HUES6 (cell line): ENCODE data around the gene KLHL26.

Source experiments
- H3K27ac ChIP-seq: 2 replicates; pipeline ENCODE4 v1.7.0; 2013; ENCODE audit warnings: low read depth, mild to moderate bottlenecking, low read length, inconsistent platforms
- H3K27me3 ChIP-seq: 2 replicates; pipeline ENCODE4 v1.6.1; 2013; ENCODE audit warnings: low read length; ENCODE audit not compliant: control insufficient read depth, insufficient read depth
- H3K36me3 ChIP-seq: 2 replicates; pipeline ENCODE4 v1.6.1; 2013; ENCODE audit warnings: low read length; ENCODE audit not compliant: control insufficient read depth, insufficient read depth
- H3K4me1 ChIP-seq: 2 replicates; pipeline ENCODE4 v1.6.1; 2013; ENCODE audit warnings: low read length; ENCODE audit not compliant: control insufficient read depth, insufficient read depth
- H3K4me3 ChIP-seq: 2 replicates; pipeline ENCODE4 v1.5.1; 2013; ENCODE audit warnings: low read depth, low read length
- H3K9ac ChIP-seq: one replicate; pipeline ENCODE4 v1.6.1; 2013; ENCODE audit warnings: mild to moderate bottlenecking, low read length
- H3K9me3 ChIP-seq: 2 replicates; pipeline ENCODE4 v1.6.1; 2013; ENCODE audit warnings: low read depth, low read length; ENCODE audit not compliant: control insufficient read depth, insufficient read depth

The KLHL26 gene

DNA sequence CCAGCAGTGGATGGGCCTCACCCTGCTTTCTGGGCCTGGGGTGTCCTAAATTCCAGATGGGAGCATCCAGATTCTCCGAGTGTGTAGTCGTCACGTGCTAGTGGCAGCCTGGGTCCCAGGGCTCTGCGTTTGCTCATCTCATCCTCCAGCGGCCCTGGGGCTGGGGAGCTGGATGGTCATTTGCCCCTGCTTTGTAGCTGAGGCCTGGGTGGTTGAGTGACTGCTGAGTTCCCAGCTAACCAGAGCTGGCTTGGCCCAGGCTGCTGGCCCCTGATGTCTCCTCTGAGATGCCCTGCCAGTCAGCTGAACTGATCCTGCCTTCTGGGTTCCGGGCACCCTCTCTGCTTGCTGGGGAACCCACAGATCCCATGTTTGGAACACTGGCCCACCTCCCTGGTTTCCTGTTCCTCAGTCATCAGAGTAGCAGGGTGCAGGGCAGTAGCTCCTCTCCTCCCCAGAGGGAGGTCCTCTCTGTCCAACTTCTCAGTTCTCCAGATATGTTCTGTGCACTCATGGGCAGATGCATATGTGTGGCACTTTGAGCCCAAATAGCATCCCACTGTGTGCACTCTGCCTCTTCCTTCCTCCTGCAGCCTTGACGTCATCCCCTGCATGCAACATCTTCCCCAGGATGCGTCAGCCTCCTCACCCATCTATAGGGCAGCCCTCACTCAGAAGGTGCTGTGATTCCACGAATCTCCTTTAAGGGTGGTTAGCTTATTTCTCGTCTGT is 24.3 kb downstream of the KLHL26 start:
- Histone ChIP-seq H3K4me1 (peaks cover 36% of the 10 kb centered on the region), H3K27me3 (peaks cover 4% of the 10 kb centered on the region; the same call in 1 of the 2 replicates), H3K36me3 (no peaks in the 10 kb centered on the region), H3K27ac (no peak overlapping the region), H3K4me3 (no peak overlapping the region), H3K9ac (no peak overlapping the region), H3K9me3 (no peaks in the 10 kb centered on the region)

DNA sequence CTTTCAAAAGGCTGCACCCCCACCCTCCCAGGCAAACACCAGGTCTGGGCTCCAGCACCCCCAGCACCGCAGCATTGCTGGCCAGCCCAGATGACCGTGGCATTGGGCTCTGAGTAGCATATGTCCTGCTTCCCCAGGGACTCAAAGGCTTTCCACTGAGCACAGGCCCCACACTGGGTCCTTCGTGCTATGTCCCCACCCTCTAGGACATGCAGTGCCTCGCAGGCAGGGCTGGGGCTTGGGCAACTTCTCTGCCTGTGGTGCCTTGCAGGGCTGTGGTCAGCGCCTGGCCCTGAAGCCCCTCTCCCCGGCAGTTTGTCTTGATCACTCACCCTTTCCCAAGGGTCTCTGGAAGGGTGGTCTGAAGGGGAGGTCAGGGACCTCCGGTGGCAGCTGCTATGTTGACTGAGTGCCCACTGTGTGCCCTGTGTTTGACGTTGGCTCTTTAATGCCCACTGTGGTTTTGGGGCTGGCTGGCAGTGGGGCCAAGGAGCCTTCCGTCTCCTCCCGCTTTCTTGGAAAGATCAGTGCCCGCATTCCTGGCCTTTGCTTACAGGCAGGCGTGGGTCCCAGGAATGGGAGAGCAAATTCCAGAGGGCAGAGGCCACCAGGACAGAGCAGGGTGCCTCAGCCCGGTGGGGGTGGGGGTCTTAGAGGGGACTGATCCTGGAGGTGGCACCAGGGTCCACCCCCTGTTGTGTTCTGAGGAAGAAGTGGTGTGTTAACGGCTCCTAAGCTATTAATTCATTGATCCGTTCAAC is 26.3 kb downstream of the KLHL26 start:
- Histone ChIP-seq H3K27me3 (no peaks in the 10 kb centered on the region; the same call in 1 of the 2 replicates), H3K9me3 (no peaks in the 10 kb centered on the region), H3K4me3 (no peak overlapping the region), H3K9ac (no peak overlapping the region), H3K27ac (no peak overlapping the region), H3K36me3 (peaks cover 8% of the 10 kb centered on the region), H3K4me1 (peaks cover 29% of the 10 kb centered on the region)

DNA sequence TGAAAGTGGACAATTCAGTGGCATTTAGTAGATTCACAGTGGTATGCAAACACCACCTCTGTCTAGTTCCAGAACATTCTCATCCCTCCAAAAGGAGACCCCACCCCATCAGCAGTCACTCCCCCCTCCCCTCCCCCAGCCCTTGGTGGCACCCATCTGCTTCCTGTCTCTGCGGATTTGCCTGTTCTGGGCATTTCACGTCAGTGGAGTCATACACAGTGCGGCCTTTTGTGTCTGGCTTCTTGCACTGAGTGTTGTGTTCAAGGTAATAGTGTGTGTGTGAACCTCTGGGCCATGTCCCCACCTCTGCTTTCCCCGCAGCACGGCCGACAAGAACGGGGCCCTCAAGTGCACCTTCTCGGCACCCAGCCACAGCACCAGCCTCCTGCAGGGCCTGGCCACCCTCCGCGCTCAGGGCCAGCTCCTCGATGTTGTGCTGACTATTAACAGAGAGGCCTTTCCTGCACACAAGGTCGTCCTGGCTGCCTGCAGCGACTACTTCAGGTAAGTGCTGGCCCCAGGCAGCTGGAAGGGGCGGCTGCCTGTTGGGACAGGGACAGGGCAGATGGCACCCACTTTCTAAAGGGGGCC is 27.2 kb downstream of the KLHL26 start:
- H3K4me1 ChIP-seq = peaks cover 24% of the 10 kb centered on the region; the same call in 1 of the 2 replicates
- no peak overlapping the region for H3K27ac ChIP-seq
- no peak overlapping the region for H3K9ac ChIP-seq
- no peaks in the 10 kb centered on the region for H3K9me3 ChIP-seq
- H3K27me3 ChIP-seq = no peaks in the 10 kb centered on the region
- H3K4me3 ChIP-seq = no peak overlapping the region
- peaks cover 16% of the 10 kb centered on the region for H3K36me3 ChIP-seq

DNA sequence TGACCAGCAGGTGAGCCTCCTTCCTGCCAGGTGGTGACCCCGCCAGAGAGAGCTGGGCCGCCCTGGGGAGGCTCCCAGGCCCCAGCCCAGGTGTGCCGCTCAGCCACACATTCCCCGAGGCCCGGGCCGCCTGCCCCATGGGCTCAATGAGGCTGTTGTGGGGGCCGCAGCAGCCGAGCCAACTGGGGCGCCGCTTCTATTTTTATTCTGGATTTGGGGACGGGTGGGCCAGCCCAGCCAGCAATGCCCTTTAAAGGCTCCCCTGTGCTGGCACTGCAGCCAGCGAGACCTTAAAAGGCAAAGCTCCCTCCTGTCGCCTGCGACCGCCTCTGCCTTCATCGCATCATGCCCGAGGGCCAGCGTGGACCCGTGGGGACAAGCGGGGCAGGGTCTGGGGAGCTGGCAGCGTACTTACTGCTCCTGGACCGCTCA is 29.0 kb downstream of the KLHL26 start:
- no peak overlapping the region for H3K27ac ChIP-seq
- H3K9ac ChIP-seq = no peak overlapping the region
- H3K36me3 ChIP-seq = peaks cover 21% of the 10 kb centered on the region
- no peaks in the 10 kb centered on the region for H3K9me3 ChIP-seq
- H3K27me3 ChIP-seq = no peaks in the 10 kb centered on the region
- H3K4me1 ChIP-seq = peaks cover 12% of the 10 kb centered on the region; the same call in 1 of the 2 replicates
- no peak overlapping the region for H3K4me3 ChIP-seq

DNA sequence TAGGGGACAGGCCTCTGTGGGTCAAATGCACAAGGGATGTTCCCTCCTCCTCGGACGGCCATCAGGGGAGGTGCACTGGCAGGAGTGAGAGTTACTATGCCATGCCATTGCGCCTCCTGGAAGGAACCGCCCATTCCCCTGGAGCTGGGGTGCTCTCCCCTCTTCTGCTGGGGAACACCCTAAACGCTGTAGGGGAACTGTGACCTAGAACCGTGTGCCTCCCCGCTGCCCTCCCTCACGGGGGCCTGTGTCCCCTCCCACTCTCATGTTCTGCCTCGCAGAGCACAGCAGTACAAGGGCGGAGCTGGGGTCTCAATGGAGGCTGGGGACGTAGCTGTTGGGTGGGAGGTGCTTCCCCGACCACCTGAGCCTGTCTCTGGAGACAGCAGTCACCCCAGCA is 29.5 kb downstream of the KLHL26 start:
- H3K27ac ChIP-seq = no peak overlapping the region
- H3K4me3 ChIP-seq = no peak overlapping the region
- peaks cover 12% of the 10 kb centered on the region; the same call in 1 of the 2 replicates for H3K4me1 ChIP-seq
- H3K36me3 ChIP-seq = peaks cover 21% of the 10 kb centered on the region
- H3K27me3 ChIP-seq = no peaks in the 10 kb centered on the region
- no peak overlapping the region for H3K9ac ChIP-seq
- no peaks in the 10 kb centered on the region for H3K9me3 ChIP-seq

DNA sequence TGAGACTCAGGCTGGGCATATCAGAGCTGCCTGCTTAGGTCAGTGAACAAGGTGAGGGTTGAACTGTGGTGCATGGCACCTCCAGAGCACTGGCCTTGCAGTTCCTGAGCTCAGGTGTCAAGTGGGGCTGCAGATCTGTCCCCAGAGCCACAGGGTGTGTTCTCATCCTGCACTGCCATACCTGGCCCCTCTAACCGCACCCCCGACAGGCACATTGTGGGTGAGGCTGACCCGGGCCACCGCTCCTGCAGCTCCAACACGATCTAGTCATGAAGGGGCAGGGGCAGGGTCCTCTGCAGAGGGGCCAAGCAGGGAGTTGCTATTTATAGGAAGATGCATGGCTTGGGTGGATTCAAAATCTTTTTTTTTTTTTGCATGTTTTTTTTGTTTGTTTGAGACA is 30.0 kb downstream of the KLHL26 start:
- H3K4me1 ChIP-seq = peaks cover 12% of the 10 kb centered on the region; the same call in 1 of the 2 replicates
- no peak overlapping the region for H3K9ac ChIP-seq
- H3K27ac ChIP-seq = no peak overlapping the region
- H3K4me3 ChIP-seq = no peak overlapping the region
- H3K9me3 ChIP-seq = no peaks in the 10 kb centered on the region
- no peaks in the 10 kb centered on the region for H3K27me3 ChIP-seq
- peaks cover 21% of the 10 kb centered on the region for H3K36me3 ChIP-seq

DNA sequence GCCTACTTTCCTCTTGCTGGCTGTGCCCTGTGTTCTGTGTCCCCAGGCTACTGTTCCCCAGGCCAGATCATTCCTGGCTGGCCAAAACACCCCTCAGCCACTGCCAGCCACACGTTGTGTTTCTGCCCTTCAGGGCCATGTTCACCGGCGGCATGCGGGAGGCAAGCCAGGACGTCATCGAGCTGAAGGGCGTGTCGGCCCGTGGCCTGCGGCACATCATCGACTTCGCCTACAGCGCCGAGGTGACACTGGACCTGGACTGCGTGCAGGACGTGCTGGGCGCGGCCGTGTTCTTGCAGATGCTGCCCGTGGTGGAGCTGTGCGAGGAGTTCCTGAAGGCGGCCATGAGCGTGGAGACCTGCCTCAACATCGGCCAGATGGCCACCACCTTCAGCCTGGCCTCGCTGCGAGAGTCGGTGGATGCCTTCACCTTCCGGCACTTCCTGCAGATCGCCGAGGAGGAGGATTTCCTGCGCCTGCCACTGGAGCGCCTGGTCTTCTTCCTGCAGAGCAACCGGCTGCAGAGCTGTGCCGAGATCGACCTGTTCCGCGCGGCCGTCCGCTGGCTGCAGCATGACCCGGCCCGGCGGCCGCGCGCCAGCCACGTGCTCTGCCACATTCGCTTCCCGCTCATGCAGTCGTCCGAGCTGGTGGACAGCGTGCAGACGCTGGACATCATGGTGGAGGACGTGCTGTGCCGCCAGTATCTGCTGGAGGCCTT is 30.9 kb downstream of the KLHL26 start:
- no peaks in the 10 kb centered on the region for H3K9me3 ChIP-seq
- H3K27ac ChIP-seq = no peak overlapping the region
- H3K4me3 ChIP-seq = no peak overlapping the region
- no peak overlapping the region for H3K9ac ChIP-seq
- H3K27me3 ChIP-seq = no peaks in the 10 kb centered on the region
- H3K36me3 ChIP-seq = peaks cover 21% of the 10 kb centered on the region
- peaks cover 16% of the 10 kb centered on the region; the same call in 1 of the 2 replicates for H3K4me1 ChIP-seq

DNA sequence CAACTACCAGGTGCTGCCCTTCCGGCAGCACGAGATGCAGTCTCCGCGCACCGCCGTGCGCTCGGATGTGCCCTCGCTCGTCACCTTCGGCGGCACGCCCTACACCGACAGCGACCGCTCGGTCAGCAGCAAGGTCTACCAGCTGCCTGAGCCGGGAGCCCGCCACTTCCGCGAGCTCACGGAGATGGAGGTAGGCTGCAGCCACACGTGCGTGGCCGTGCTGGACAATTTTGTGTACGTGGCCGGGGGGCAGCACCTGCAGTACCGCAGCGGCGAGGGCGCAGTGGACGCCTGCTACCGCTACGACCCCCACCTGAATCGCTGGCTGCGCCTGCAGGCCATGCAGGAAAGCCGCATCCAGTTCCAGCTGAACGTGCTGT is 31.4 kb downstream of the KLHL26 start:
- H3K27me3 ChIP-seq = no peaks in the 10 kb centered on the region
- no peak overlapping the region for H3K9ac ChIP-seq
- H3K27ac ChIP-seq = no peak overlapping the region
- peaks cover 11% of the 10 kb centered on the region; the same call in 1 of the 2 replicates for H3K4me1 ChIP-seq
- H3K9me3 ChIP-seq = no peaks in the 10 kb centered on the region
- no peak overlapping the region for H3K4me3 ChIP-seq
- peaks cover 21% of the 10 kb centered on the region for H3K36me3 ChIP-seq

DNA sequence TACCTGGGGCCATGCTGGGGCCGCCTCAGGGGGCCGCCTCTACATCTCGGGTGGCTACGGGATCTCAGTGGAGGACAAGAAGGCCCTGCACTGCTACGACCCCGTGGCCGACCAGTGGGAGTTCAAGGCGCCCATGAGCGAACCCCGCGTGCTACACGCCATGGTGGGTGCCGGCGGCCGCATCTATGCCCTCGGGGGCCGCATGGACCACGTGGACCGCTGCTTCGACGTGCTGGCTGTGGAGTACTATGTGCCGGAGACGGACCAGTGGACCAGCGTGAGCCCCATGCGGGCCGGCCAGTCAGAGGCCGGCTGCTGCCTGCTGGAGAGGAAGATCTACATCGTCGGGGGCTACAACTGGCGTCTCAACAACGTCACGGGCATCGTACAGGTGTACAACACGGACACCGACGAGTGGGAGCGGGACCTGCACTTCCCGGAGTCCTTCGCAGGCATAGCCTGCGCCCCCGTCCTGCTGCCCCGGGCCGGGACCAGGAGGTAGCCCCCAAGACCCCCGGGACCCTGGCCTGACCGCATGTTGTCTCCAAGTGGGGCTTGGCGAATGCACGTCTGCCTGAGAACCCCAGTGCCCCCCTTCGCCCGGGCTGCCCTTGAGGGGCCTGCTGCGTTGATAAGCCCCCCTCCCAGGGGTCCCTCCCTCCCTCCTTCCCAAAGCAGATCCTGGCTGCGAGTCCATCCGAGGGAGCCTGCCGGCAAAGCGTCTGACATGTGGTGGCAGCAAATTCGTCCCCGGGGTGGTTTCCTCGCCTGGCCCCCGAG is 32.1 kb downstream of the KLHL26 start:
- Histone ChIP-seq H3K4me1 (peaks cover 7% of the 10 kb centered on the region; the same call in 1 of the 2 replicates), H3K9ac (no peak overlapping the region), H3K4me3 (no peak overlapping the region), H3K9me3 (no peaks in the 10 kb centered on the region), H3K27me3 (no peaks in the 10 kb centered on the region), H3K36me3 (peaks cover 21% of the 10 kb centered on the region), H3K27ac (no peak overlapping the region)

DNA sequence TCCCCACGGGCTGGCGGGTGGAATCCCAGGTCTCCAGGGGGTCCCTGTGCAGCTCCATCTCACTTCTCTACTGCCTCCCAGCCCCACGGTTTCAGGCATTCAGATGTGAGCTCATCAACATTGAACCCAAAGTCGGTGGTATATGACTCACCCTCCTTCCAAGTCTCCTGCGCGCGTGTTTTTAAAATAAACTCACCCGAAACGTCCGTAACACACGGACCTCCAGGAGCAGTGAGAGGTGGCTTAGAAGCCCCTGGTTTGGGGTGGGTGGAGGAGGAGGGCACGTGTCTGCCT is 32.6 kb downstream of the KLHL26 start:
- no peaks in the 10 kb centered on the region for H3K27me3 ChIP-seq
- H3K36me3 ChIP-seq = peaks cover 21% of the 10 kb centered on the region
- 0 out of 2 replicates have a peak, but pooled peaks cover 4% of the 10 kb centered on the region for H3K4me1 ChIP-seq
- no peak overlapping the region for H3K9ac ChIP-seq
- H3K4me3 ChIP-seq = no peak overlapping the region
- H3K9me3 ChIP-seq = no peaks in the 10 kb centered on the region
- H3K27ac ChIP-seq = no peak overlapping the region
